DOHH2 (cell line): ENCODE measurements around the gene PACSIN1.

ENCODE experiments used
- H3F3A ChIP-seq: fragments of 200-600 bp; sonication (generic), shearing (Covaris generic); 2 replicates; pipeline ENCODE4 v1.6.0; 2016; ENCODE audit warnings: antibody characterized with exemption, mild to moderate bottlenecking; ENCODE audit not compliant: control insufficient read depth, insufficient read depth
- H3K27ac ChIP-seq: fragments of 200-600 bp; sonication (generic); 2 replicates; pipeline ENCODE4 v1.5.1; 2014; ENCODE audit warnings: low read depth, mild to moderate bottlenecking, low read length, moderate library complexity
- H3K27me3 ChIP-seq: fragments of 200-600 bp; sonication (generic); 2 replicates; pipeline ENCODE4 v1.6.1; 2014; ENCODE audit warnings: mild to moderate bottlenecking, low read length, mixed read lengths; ENCODE audit not compliant: control insufficient read depth
- H3K36me3 ChIP-seq: fragments of 200-600 bp; sonication (generic); 2 replicates; pipeline ENCODE4 v1.6.1; 2014; ENCODE audit warnings: mild to moderate bottlenecking, low read length, moderate library complexity, mixed read lengths; ENCODE audit not compliant: control insufficient read depth
- H3K4me1 ChIP-seq: fragments of 200-600 bp; sonication (generic); 2 replicates; pipeline ENCODE4 v1.6.1; 2014; ENCODE audit warnings: mild to moderate bottlenecking, low read length, mixed read lengths; ENCODE audit not compliant: control insufficient read depth
- H3K4me2 ChIP-seq: fragments of 200-600 bp; sonication (generic); 2 replicates; pipeline ENCODE4 v1.6.0; 2014; ENCODE audit warnings: mild to moderate bottlenecking, low read length, moderate library complexity
- H3K4me3 ChIP-seq: fragments of 200-600 bp; sonication (generic); 2 replicates; pipeline ENCODE4 v1.5.1; 2014; ENCODE audit warnings: mild to moderate bottlenecking, low read length, mixed read lengths
- H3K79me2 ChIP-seq: fragments of 200-600 bp; sonication (generic); 2 replicates; pipeline ENCODE4 v1.6.1; 2014; ENCODE audit warnings: mild to moderate bottlenecking, low read length, mixed read lengths; ENCODE audit not compliant: control insufficient read depth
- H3K9me2 ChIP-seq: fragments of 200-600 bp; sonication (generic); replicated peaks from 2 replicates; pipeline ENCODE4 v1.6.1; 2014; ENCODE audit warnings: mild to moderate bottlenecking, low read length, mixed read lengths; ENCODE audit not compliant: control insufficient read depth
- H3K9me3 ChIP-seq: fragments of 200-600 bp; sonication (generic); 2 replicates; pipeline ENCODE4 v1.6.1; 2014; ENCODE audit warnings: antibody characterized with exemption, low read length, mixed read lengths; ENCODE audit not compliant: control insufficient read depth, insufficient read depth
- H4K20me1 ChIP-seq: fragments of 200-600 bp; sonication (generic); 2 replicates; pipeline ENCODE4 v1.6.0; 2014; ENCODE audit warnings: low read depth, mild to moderate bottlenecking, antibody characterized with exemption, low read length, moderate library complexity; ENCODE audit not compliant: control insufficient read depth, insufficient read depth
- EZH2phosphoT487 ChIP-seq: fragments of 200-600 bp; sonication (generic); IDR thresholded peaks from 2 replicates; pipeline ENCODE4 v1.6.1; 2017; ENCODE audit warnings: borderline replicate concordance, mild to moderate bottlenecking, antibody characterized with exemption, low read length, moderate library complexity, mixed read lengths
- TF ChIP-seq, protein P1 (sequence below): fragments of 200-600 bp; sonication (generic); IDR thresholded peaks from one replicate; pipeline ENCODE4 v1.5.1; 2014; ENCODE audit warnings: antibody characterized with exemption, mild to moderate bottlenecking, low read depth, low read length; ENCODE audit not compliant: poor library complexity, severe bottlenecking

The PACSIN1 gene

DNA sequence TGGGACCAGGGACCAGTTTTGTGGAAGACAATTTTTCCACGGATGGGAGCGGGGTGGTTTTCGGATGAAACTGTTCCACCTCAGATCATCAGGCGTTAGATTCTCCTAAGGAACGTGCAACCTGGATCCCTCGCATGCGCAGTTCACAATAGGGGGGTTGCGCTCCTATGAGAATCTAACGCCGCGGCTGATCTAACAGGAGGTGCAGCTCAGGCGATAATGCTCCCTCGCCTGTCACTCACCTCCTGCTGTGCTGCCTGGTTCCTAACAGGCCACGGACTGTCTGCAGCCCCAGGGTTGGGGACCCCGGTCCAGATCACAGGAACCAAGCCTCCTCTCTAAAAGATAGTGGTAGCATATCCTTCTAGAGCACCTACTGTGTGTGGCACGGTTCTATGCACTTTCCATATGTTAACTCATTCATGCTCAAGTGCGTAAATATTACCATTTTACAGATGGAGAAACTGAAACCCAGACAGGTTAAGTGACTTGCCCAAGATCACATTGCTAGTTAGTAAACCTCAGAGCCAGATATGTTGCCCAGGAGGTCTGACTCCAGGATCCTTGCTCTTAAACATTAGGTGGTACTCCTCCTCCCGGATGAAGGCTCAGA lies 65.0 kb downstream of the PACSIN1 start:
- Histone ChIP-seq H3F3A (no peaks in the 10 kb centered on the region), H3K36me3 (no peaks in the 10 kb centered on the region), H3K27ac (no peak overlapping the region), H3K27me3 (no peaks in the 10 kb centered on the region), H3K9me3 (no peaks in the 10 kb centered on the region), H3K79me2 (no peaks in the 10 kb centered on the region), H3K4me2 (no peak overlapping the region), H3K9me2 (no peaks in the 10 kb centered on the region), H3K4me3 (no peak overlapping the region), H4K20me1 (no peaks in the 10 kb centered on the region), H3K4me1 (peaks cover 12% of the 10 kb centered on the region)
- TF ChIP-seq, protein P1, sequence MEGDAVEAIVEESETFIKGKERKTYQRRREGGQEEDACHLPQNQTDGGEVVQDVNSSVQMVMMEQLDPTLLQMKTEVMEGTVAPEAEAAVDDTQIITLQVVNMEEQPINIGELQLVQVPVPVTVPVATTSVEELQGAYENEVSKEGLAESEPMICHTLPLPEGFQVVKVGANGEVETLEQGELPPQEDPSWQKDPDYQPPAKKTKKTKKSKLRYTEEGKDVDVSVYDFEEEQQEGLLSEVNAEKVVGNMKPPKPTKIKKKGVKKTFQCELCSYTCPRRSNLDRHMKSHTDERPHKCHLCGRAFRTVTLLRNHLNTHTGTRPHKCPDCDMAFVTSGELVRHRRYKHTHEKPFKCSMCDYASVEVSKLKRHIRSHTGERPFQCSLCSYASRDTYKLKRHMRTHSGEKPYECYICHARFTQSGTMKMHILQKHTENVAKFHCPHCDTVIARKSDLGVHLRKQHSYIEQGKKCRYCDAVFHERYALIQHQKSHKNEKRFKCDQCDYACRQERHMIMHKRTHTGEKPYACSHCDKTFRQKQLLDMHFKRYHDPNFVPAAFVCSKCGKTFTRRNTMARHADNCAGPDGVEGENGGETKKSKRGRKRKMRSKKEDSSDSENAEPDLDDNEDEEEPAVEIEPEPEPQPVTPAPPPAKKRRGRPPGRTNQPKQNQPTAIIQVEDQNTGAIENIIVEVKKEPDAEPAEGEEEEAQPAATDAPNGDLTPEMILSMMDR = no peak
- TF ChIP-seq EZH2phosphoT487 = no peak

DNA sequence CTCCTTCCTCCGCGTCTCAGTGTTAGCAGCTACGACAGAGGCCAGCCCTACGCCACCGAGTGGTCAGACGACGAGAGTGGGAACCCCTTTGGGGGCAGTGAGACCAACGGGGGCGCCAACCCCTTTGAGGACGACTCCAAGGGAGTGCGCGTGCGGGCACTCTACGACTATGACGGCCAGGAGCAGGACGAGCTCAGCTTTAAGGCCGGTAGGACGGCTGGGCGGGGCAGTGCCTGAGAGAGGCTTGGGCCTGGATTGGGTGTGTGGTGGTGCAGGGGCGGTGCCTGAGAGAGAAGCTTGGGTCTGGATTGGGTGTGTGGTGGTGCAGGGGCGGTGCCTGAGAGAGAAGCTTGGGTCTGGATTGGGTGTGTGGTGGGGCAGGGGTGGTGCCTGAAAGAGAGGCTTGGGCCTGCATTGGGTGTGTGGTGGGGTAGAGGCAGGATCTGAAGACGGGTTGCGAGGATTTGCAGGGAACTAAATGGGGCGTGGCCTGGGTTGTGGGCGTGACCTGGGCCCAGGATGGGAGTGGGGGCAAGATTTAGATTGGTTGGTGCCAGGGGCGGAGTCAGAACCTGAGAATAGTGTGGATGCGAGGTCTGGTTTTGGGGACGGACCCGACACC lies 65.8 kb downstream of the PACSIN1 start:
- H3K4me1 ChIP-seq = peaks cover 9% of the 10 kb centered on the region
- no peaks in the 10 kb centered on the region for H3K36me3 ChIP-seq
- no peak for TF ChIP-seq EZH2phosphoT487
- TF ChIP-seq, protein P1 = no peak
- no peaks in the 10 kb centered on the region for H3K9me2 ChIP-seq
- no peak overlapping the region for H3K4me2 ChIP-seq
- H3K27me3 ChIP-seq = no peaks in the 10 kb centered on the region
- no peaks in the 10 kb centered on the region for H3F3A ChIP-seq
- no peak overlapping the region for H3K4me3 ChIP-seq
- no peaks in the 10 kb centered on the region for H4K20me1 ChIP-seq
- no peaks in the 10 kb centered on the region for H3K9me3 ChIP-seq
- no peaks in the 10 kb centered on the region for H3K79me2 ChIP-seq
- H3K27ac ChIP-seq = no peak overlapping the region

- H3K27ac ChIP-seq = no peak overlapping the region
- TF ChIP-seq EZH2phosphoT487 = no peak
- TF ChIP-seq, protein P1 = no peak
- H3K4me3 ChIP-seq = no peak overlapping the region
Observed at GRCh38 chr6:34532230-34532629, 66.4 kb downstream of the PACSIN1 start.

More at GRCh38 chr6:34532230-34532629, 66.4 kb downstream of the PACSIN1 start:
- Histone ChIP-seq H3K36me3 (no peaks in the 10 kb centered on the region), H3K9me3 (no peaks in the 10 kb centered on the region), H4K20me1 (no peaks in the 10 kb centered on the region), H3K79me2 (no peaks in the 10 kb centered on the region), H3K4me2 (no peak overlapping the region), H3K4me1 (peaks cover 6% of the 10 kb centered on the region), H3K9me2 (no peaks in the 10 kb centered on the region), H3F3A (no peaks in the 10 kb centered on the region), H3K27me3 (no peaks in the 10 kb centered on the region)
